Skeletal muscle satellite cell (primary cell): ENCODE measurements around the gene SEMA3A.
"Not testable (repeated sequence)": the region's sequence is repeated elsewhere in the genome, so short reads cannot be mapped to it uniquely, and the experiment has no call there.

Source experiments
- H3K27me3 ChIP-seq: 2 replicates; pipeline ENCODE4 v1.7.0; 2013; ENCODE audit warnings: low read length; ENCODE audit not compliant: control insufficient read depth, insufficient read depth
- H3K36me3 ChIP-seq: 2 replicates; pipeline ENCODE4 v1.7.0; 2013; ENCODE audit warnings: mild to moderate bottlenecking, control low read depth, low read length; ENCODE audit not compliant: insufficient read depth
- H3K4me1 ChIP-seq: 2 replicates; pipeline ENCODE4 v1.7.0; 2013; ENCODE audit warnings: low read length; ENCODE audit not compliant: control insufficient read depth, insufficient read depth
- H3K4me2 ChIP-seq: 2 replicates; pipeline ENCODE4 v1.7.0; 2013; ENCODE audit warnings: mild to moderate bottlenecking, low read length
- H3K4me3 ChIP-seq: 2 replicates; pipeline ENCODE4 v1.7.0; 2013; ENCODE audit warnings: low read length
- H3K9ac ChIP-seq: 2 replicates; pipeline ENCODE4 v1.7.0; 2013; ENCODE audit warnings: mild to moderate bottlenecking, low read depth, low read length, moderate library complexity
- H3K9me3 ChIP-seq: replicated peaks from 2 replicates; pipeline ENCODE4 v1.7.0; 2013; ENCODE audit warnings: mild to moderate bottlenecking, control low read depth, low read length

SEMA3A gene

GRCh38 chr7:84081973-84082522, 112.5 kb downstream of the SEMA3A start:
- Histone ChIP-seq H3K36me3 (no peaks in the 10 kb centered on the region), H3K4me1 (peaks cover 9% of the 10 kb centered on the region), H3K27me3 (no peaks in the 10 kb centered on the region), H3K4me3 (no peak overlapping the region), H3K4me2 (no peak overlapping the region), H3K9ac (no peak overlapping the region), H3K9me3 (no peaks in the 10 kb centered on the region)

GRCh38 chr7:84077336-84077735, 117.3 kb downstream of the SEMA3A start:
- no peak overlapping the region for H3K4me3 ChIP-seq
- H3K36me3 ChIP-seq, result no peaks in the 10 kb centered on the region
- H3K4me1 ChIP-seq, result peaks cover 11% of the 10 kb centered on the region
- no peaks in the 10 kb centered on the region for H3K27me3 ChIP-seq
- no peak overlapping the region for H3K4me2 ChIP-seq
- no peak overlapping the region for H3K9ac ChIP-seq
- no peaks in the 10 kb centered on the region for H3K9me3 ChIP-seq

GRCh38 chr7:84076219-84076618, 118.4 kb downstream of the SEMA3A start:
- Histone ChIP-seq H3K36me3 (no peaks in the 10 kb centered on the region), H3K4me2 (no peak overlapping the region), H3K27me3 (no peaks in the 10 kb centered on the region), H3K4me1 (peaks cover 11% of the 10 kb centered on the region), H3K4me3 (no peak overlapping the region), H3K9ac (no peak overlapping the region), H3K9me3 (no peaks in the 10 kb centered on the region)

- Histone ChIP-seq H3K9me3 (no peaks in the 10 kb centered on the region), H3K4me2 (peak overlapping the region; percentile 23), H3K4me3 (no peak overlapping the region), H3K27me3 (no peaks in the 10 kb centered on the region), H3K4me1 (peaks cover 11% of the 10 kb centered on the region), H3K36me3 (no peaks in the 10 kb centered on the region), H3K9ac (no peak overlapping the region)
These were observed 121.3 kb downstream of the SEMA3A start for GRCh38 chr7:84073186-84073875.

- Histone ChIP-seq H3K4me1 (peaks cover 11% of the 10 kb centered on the region), H3K9ac (no peak overlapping the region), H3K36me3 (no peaks in the 10 kb centered on the region), H3K4me2 (no peak overlapping the region), H3K27me3 (no peaks in the 10 kb centered on the region), H3K9me3 (no peaks in the 10 kb centered on the region), H3K4me3 (no peak overlapping the region)
These were observed 123.8 kb downstream of the SEMA3A start for GRCh38 chr7:84070770-84071169.

GRCh38 chr7:84069999-84070500, 124.5 kb downstream of the SEMA3A start:
- Histone ChIP-seq H3K27me3 (no peaks in the 10 kb centered on the region), H3K4me1 (peaks cover 11% of the 10 kb centered on the region), H3K9ac (no peak overlapping the region), H3K4me2 (no peak overlapping the region), H3K9me3 (no peaks in the 10 kb centered on the region), H3K36me3 (no peaks in the 10 kb centered on the region), H3K4me3 (no peak overlapping the region)

GRCh38 chr7:84069033-84069432, 125.6 kb downstream of the SEMA3A start:
- no peaks in the 10 kb centered on the region for H3K36me3 ChIP-seq
- no peaks in the 10 kb centered on the region for H3K27me3 ChIP-seq
- H3K4me3 ChIP-seq, result no peak overlapping the region
- H3K9me3 ChIP-seq, result no peaks in the 10 kb centered on the region
- H3K4me1 ChIP-seq, result peaks cover 11% of the 10 kb centered on the region
- no peak overlapping the region for H3K4me2 ChIP-seq
- H3K9ac ChIP-seq, result no peak overlapping the region

- H3K4me2 ChIP-seq, H3K9me3 ChIP-seq, H3K36me3 ChIP-seq, H3K27me3 ChIP-seq, H3K9ac ChIP-seq, H3K4me3 ChIP-seq: not testable (repeated sequence)
- peaks cover 26% of the 10 kb centered on the region for H3K4me1 ChIP-seq
These were observed 132.1 kb downstream of the SEMA3A start for GRCh38 chr7:84062489-84062901.

GRCh38 chr7:84060760-84061261, 133.8 kb downstream of the SEMA3A start:
- Histone ChIP-seq H3K9ac (no peak overlapping the region), H3K27me3 (no peaks in the 10 kb centered on the region), H3K4me1 (peaks cover 26% of the 10 kb centered on the region), H3K4me3 (no peak overlapping the region), H3K36me3 (no peaks in the 10 kb centered on the region), H3K4me2 (peak overlapping the region; percentile 9), H3K9me3 (no peaks in the 10 kb centered on the region)

- no peaks in the 10 kb centered on the region for H3K27me3 ChIP-seq
- no peak overlapping the region for H3K9ac ChIP-seq
- no peaks in the 10 kb centered on the region for H3K36me3 ChIP-seq
- H3K4me2 ChIP-seq, result no peak overlapping the region
- no peak overlapping the region for H3K4me3 ChIP-seq
- H3K4me1 ChIP-seq, result peaks cover 26% of the 10 kb centered on the region
- H3K9me3 ChIP-seq, result no peaks in the 10 kb centered on the region
These were observed 134.6 kb downstream of the SEMA3A start for GRCh38 chr7:84060000-84060399.

GRCh38 chr7:84058311-84059076, 136.1 kb downstream of the SEMA3A start:
- Histone ChIP-seq H3K27me3 (no peaks in the 10 kb centered on the region), H3K4me1 (peaks cover 26% of the 10 kb centered on the region), H3K9me3 (no peaks in the 10 kb centered on the region), H3K4me3 (no peak overlapping the region), H3K9ac (no peak overlapping the region), H3K4me2 (peak overlapping the region; percentile 22), H3K36me3 (no peaks in the 10 kb centered on the region)
